ENCODE measurements around the gene SPON2.

The SPON2 gene

GRCh38 chr4:1178300-1179088 lies 6.1 kb upstream of the SPON2 start:
- TF ChIP-seq POLR2AphosphoS5 (IDR thresholded peaks at IDR 0.05; ENCODE audit: low read depth, low read length) = no peak
- no peak for TF ChIP-seq FOXP2 (optimal IDR thresholded peaks at IDR 0.05; ENCODE audit: borderline replicate concordance, extremely low read depth, extremely low read length, insufficient read depth)
- TF ChIP-seq TAF1 (IDR thresholded peaks at IDR 0.05; ENCODE audit: borderline replicate concordance, insufficient read depth, low read length) = no peak
- no peak for TF ChIP-seq SIN3A (IDR thresholded peaks at IDR 0.05; ENCODE audit: borderline replicate concordance, insufficient read depth, low read length)
- TF ChIP-seq REST (IDR thresholded peaks at IDR 0.05; ENCODE audit: insufficient read depth in 1 of 2, low read depth in 2 of 2, low read length in 2 of 2) = no peak

GRCh38 chr4:1177274-1178141 lies 5.1 kb upstream of the SPON2 start:
- TF ChIP-seq TAF1 (IDR thresholded peaks at IDR 0.05; ENCODE audit: borderline replicate concordance, insufficient read depth, low read length) = no peak

- TF ChIP-seq FOXP2 (optimal IDR thresholded peaks at IDR 0.05; ENCODE audit: borderline replicate concordance, extremely low read depth, extremely low read length, insufficient read depth) (no peak), POLR2AphosphoS5 (IDR thresholded peaks at IDR 0.05; ENCODE audit: low read depth, low read length) (0 out of 2 replicates have a peak, but pooled peaks have one; percentile 29), REST (IDR thresholded peaks at IDR 0.05; ENCODE audit: insufficient read depth in 1 of 2, low read depth in 2 of 2, low read length in 2 of 2) (no peak)
These were observed 4.3 kb upstream of the SPON2 start for GRCh38 chr4:1176398-1177273.

GRCh38 chr4:1175635-1176229 lies 3.3 kb upstream of the SPON2 start:
- TF ChIP-seq POLR2AphosphoS5 (IDR thresholded peaks at IDR 0.05; ENCODE audit: low read depth, low read length) (no peak), FOXP2 (optimal IDR thresholded peaks at IDR 0.05; ENCODE audit: borderline replicate concordance, extremely low read depth, extremely low read length, insufficient read depth) (no peak), REST (IDR thresholded peaks at IDR 0.05; ENCODE audit: insufficient read depth in 1 of 2, low read depth in 2 of 2, low read length in 2 of 2) (no peak), TAF1 (IDR thresholded peaks at IDR 0.05; ENCODE audit: borderline replicate concordance, insufficient read depth, low read length) (no peak), SIN3A (IDR thresholded peaks at IDR 0.05; ENCODE audit: borderline replicate concordance, insufficient read depth, low read length) (no peak)
